ENCODE data around the gene THPO.

The THPO gene

DNA sequence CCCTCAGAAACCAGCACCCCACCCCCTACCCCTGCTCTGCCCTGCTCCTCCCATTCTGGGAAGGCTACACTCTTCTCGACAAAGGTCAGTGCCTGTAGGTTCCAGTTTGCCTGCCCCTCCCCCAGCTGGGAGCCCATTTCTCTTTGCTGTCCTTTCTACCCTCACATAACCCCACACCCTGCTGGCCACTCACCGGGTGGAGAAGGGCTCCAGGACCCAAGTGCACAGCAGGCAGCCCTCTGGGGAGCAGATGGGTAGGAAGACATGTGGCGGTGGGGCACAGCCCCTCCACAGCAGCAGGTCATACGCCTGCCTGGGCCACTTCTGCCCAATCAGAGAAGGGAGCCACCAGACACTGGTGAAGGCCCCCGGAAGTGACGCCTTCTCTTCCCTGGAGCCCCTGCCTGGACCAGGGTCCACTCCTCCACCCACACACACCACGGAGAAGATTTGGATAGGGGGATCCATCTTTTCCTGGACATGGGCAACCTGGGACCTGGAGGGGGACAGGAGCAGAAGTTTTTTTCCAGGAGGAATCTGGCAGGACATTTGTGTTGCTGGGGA, at the start of gene THPO:
Gene THPO, minus strand, starts transcription at position 326 of the 564 bp plus-strand sequence. CDS start 1,948 bp downstream, outside the sequence.
- DNase-seq (ENCODE audit: low read depth) = no peak

DNA sequence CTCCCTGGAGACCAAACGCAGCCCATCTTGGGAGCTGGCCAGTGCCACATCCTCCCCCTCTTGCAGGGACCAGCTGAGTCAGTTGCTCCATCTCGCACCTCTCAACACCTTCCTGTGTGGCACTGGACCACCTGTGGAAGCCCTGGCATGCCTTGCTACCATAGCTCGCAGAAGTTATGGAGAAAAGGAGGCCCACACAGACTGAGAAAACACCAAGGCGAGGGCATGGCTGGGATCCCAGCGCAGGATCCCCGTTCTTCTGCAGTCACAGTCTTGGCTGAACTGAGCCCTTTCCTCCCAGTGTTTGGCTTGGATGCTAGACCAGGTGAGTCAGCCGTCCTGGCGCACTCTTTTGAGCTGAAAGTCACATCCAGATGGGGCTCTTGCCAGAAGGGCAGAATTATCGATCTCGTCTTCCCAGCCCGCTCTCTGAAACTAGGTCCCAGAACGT, 48.7 kb upstream of the THPO start:
- no peak for DNase-seq (ENCODE audit: low read depth)

DNA sequence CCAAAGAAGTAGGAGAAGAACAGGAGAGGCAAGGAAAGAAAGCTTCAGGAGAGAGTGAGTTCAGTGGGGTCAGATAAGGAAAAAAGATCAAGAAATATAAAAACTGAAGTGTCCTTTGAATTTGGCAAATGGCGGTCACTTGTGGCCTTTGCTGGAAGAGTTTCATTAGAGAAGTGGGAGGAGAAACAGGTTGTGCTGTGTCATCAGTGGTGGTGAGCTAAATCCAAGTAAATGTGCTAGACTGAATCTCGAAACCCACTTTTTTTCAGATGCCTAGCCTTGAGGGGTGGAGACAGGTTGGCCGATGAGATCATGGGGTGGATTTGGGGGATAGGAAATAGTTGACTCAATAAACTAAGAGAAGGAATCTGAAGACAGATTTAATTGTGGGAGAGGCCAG, 45.6 kb upstream of the THPO start:
- DNase-seq (ENCODE audit: low read depth) = no peak

DNA sequence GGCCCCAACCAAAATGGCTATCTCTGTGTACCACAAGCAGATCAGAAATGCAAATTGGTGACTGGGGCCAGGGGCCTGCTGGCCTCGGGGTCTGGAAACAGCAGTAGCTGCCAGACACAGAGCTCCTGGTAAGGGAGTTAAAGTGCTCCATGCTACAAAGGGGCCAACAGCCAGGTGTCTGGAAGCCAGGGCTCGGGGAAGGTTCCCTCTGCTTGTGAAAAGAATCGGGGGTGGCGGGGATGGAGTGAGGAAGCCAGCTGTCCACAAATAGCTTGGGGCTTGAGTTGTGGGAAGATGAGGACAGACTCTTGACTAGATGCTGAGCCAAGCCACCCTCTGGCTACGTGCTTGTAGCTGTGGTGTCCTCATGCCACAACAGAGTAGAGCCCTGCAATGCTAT, 41.2 kb upstream of the THPO start:
- DNase-seq (ENCODE audit: low read depth) = no peak

DNA sequence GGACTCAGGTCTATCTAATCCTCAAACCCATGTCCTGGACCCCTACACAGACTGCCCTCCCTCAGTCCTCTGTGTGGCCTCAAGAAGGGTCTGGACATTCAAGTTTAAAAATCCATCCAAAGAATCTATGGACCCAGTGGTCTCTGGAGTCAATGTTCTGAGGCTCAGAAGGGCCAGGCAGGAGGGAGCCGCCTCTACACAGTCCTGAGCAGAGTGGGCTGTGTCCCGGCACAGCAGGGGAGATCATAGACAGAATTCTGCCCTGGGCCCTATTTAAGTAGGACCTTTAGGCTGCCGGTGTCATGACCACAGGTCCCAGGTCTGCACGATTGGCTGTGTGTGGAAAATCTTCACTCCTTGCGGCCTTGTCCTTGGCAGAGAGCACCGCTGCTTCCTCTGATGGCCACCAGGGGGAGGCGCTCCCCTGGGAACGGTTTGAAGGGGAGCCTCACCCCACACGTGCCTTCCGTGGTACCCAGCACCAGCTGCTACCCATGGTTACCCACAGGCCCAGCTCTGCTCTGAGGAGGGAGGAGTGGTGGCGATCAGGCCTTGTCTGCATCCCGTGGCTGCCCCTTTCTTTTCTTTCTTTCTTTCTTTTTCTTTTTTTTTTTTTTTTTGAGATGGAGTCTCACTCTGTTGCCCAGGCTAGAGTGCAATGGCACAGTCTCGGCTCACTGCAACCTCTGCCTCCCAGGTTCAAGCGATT, 39.8 kb upstream of the THPO start:
- DNase-seq (ENCODE audit: low read depth) = peak; percentile 46

DNA sequence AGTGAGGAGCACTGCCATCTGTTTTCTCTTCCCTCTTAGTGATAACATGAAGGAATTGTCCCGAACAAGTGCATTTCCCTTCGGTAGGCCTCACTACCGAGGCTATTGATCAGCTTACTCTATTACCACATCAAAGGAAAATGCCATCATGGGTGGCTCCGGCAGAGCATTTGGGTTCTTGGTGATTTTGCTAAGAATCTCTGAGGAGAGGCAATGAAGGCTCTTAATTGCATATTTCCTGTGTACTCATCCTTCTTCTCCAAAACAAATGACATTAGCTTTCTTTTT, 37.1 kb upstream of the THPO start:
- DNase-seq (ENCODE audit: low read depth) = no peak

DNA sequence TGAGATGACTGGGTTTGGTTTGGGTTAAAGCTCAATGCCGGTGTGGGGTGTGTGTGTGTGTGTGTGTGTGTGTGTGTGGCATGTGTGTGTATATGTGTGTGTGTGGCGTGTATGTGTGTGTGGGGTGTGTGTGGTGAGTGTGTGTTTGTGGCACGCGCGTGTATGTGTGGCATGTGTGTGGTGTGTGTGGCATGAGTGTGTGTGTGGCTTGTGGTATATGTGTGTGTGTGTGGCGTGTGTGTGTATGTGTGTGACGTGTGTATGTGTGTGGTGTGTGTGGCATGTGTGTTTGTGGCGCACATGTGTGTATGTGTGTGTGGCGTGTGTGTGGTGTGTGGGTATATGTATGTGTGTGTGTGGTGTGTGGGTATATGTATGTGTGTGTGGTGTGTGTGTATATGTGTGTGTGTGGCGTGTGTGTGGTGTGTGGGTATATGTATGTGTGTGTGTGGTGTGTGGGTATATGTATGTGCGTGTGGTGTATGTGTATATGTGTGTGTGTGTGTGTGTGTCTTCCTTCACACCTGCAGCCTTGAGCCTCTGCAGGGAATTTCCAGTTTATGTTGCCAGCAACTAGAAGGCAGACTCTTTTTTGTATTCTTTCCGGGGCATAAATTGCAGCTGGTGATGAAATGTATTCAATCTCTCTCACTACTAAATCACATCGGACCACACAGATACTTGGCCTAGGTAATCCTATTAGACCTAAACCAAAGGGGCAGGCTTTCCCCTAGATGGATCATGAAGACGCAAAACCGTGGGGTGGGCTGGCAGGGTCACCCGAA, 36.6 kb upstream of the THPO start:
- DNase-seq (ENCODE audit: low read depth) = no peak

DNA sequence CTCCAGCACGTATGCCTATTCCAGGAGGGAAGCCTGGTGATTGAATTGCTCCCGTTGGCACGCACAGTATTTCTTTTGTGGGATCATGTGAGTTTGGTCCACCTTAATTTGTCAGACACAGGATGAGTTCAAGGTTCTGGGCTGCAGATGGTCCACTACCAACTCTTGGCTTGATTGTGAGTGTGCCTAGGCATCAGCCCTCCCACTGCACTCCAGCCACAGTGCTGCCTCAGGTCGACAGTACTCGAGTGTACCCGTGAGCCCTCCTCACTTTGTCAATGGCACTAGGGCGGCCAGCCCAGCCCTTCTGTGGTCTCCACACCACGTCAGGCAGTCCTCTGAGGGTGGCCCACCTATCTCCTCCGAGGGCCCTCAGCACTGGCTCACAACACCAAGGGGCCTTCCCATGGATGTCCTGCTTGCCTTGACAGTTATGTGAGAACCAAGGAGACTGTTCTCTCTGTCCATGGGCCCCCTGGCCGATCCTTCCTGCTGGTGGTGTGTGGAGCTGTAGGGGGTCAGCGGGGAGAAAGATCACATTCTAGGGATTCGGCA, 32.0 kb upstream of the THPO start:
- DNase-seq (ENCODE audit: low read depth) = no peak

DNA sequence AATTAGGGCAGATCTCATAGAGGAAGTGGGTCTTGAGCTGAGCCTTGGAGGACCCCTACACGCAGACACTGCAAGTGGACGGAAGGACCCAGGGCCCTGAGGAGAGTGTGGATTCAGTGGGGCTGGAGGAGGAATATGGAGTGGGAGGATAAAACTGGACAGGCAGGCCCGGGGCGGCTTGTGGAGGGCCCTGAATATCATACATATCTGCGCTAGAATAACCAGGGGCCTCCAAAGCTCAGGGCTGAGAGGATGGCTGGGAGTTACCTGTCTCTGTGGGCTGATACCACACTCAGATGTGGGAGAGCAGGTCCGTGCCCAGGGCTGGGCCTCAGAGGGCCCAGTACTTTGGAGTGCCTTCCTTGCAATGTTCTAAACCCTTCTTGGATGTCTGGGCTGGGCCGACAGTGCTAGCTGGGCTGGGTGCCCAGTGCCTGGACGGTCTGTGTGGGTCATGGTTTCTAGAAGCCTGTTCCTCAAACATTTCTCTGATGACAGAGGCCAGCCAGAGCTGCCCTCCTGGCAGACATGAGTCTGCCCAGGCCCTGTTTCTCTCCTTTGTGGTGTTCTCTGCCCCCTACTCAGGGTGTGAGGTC, 31.4 kb upstream of the THPO start:
- no peak for DNase-seq (ENCODE audit: low read depth)

DNA sequence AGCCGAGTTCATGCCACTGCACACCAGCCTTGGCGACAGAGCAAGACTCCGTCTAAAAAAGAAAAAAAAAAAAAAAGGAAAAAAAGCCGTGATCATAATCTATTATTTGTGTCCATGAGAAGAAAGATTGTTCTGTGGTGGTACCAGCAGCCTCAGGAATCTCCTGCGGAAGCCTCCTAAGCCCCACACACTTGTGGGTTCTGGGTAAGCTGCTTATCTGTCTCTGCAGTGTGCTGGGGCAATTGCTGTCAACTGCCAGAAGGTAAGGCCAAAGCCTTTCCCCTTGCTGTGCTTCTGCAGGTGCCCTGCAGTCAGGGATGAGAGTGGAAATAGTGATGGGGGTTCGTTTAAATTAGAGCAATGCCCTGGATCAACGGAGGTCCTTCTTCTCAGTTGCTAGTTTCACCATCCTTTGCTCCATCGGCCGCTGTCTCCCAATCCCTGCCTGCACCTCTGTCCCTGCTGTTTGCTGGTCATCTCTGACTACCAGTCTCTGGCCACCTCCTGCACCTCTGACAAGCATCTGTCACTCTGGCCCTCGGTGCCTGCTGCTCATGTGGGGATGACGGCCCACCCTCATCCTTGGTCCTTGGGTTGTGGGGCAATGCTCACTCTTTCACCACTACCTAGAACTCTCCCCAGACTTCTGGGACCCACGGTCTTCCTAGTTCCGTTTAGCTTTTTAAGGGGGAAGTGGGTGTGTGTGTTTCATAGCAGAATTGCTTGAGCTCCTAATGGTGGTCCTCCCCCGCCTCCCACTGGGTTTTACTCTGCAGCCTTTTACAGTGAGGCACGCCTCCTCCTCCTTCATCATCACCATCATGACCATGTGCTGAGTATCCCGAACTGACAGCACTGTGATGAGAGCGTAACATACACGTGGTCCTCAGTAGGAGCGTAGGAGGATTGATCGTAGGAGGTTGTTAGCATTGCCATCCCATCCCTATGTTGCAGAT, 27.3 kb upstream of the THPO start:
- DNase-seq (ENCODE audit: low read depth) = no peak

DNA sequence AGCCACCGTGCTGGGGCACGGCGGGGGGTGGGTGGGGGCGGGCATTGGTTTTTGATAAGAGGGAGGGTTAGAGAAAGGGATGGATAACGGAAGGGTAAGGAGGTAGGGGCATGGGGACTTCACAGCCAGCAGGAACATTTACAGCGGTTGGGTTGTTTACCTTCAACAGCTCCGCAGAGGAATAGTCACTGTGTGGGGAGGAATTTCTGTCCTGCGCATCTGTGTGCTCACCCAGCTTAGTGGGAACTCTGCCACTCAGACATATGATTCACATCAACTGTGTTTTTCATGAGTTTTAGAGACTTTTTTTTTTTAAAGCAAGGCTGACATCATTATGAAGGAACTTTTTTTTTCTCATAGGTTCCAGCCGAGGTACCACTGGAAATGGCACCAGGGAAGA, 21.4 kb upstream of the THPO start:
- DNase-seq (ENCODE audit: low read depth) = no peak

DNA sequence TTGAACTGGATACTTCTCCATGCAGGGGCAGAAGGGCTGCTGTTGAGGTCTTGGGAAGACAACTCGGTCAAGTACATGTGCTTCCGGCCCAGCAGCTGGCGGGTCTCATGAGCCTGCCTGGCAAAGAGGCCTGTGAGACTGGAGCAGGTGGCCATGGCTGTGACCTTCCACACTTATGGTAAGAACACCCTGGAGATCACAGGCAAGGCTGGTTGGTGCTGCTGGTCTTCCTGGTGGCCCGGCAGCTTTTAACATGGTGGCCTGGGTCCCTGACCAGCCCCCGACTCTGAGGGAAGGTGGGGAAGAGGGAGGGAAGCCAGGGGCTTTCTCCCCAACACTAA, 17.3 kb upstream of the THPO start:
- no peak for DNase-seq (ENCODE audit: low read depth)

DNA sequence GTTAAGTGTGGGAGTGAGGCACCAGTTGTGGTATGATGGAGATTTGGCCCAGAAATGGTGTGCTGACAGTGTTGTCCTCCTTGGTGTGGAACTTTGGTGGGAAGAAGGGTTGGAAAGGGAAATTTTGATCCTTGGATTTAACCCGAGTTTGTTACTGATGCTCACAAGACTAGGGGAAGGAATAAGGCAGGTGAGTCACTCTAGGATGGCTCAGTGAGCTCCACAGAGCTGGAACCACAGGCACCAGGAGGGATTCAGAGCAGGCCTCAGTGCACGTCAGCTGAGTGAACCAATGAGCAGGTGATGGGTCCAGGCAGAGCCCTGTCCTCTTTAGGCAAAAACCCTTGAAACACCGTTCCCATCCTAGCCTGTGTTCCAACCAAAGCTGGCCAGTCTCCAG, 13.3 kb upstream of the THPO start:
- DNase-seq (ENCODE audit: low read depth) = no peak

DNA sequence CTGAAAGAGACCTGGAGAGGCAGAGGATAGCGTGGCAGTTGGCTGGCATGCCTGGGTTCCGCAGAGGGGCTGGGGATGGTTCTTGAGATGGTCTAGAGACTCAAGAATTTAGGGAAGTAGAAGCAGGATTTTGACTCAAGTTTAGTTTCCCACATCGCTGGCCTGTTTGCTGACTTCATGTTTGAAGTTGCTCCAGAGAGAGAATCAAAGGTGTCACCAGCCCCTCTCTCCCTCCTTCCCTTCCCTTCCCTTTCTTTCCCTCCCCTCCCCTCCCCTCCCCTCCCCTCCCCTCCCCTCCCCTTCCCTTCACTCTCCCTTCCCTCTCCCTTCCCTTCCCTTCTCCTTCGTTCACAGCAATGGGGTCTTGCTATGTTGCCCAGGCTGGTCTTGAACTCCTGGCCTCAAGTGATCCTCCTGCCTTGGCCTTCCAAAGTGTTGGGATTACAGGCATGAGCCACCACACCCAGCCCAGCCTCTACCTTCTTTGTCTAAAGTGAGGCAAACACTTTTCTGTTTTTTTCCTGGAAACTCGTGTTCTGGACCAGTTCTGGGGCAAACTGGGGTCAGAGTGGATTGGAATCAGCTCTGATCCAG, 12.0 kb upstream of the THPO start:
- DNase-seq (ENCODE audit: low read depth) = no peak

DNA sequence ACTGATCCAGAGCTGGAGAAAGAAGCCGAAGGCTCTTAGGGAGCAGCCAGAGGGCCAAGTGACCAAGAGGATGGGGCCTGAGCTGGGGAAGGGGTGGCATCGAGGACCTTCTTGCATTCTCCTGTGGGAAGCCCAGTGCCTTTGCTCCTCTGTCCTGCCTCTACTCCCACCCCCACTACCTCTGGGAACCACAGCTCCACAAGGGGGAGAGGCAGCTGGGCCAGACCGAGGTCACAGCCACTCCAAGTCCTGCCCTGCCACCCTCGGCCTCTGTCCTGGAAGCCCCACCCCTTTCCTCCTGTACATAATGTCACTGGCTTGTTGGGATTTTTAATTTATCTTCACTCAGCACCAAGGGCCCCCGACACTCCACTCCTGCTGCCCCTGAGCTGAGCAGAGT, 11.4 kb upstream of the THPO start:
- no peak for DNase-seq (ENCODE audit: low read depth)

DNA sequence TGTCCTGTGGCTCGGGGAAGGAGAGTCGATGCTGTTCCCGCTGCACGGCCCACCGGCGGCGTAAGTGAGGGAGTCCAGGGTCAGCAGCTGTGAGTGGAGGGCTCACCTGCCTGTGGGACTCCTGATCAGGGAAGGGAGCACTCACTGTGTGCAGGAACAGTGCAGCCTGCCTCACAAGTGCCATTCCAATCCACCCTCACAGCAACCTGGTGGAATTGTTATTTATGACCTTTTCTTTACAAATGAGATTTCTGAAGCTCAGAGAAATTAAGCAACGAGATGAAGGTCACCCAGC, 10.9 kb upstream of the THPO start:
- DNase-seq (ENCODE audit: low read depth) = no peak

DNA sequence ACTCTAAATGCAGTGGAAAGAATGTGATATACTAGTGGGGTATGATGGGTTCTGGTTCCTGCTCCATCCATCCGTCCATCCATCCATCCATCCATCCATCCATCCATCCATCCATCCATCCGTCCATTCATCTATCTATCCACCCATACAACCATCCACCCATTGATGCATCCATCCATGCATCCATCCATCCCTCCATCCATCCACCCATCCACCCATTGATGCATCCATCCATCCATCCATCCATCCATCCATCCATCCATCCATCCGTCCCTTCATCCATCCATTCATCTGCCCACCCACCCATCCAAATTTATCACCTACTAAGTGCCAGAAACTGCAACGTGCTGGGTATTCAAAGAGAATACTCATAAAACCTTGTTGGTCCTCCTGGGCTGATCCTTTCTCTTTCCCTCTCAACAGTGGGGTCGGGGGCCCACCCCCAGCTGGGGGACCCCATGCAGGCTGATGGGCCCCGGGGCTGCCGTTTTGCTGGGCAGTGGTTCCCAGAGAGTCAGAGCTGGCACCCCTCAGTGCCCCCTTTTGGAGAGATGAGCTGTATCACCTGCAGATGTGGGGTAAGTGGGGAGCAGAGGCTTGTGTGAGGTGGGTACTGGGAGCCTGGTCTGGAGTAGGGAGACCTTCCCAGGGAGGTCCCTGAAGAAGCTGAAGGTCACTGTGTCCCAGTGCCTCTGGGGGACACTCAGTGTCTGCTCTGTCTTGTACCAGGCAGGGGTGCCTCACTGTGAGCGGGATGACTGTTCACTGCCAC, 10.3 kb upstream of the THPO start:
- no peak for DNase-seq (ENCODE audit: low read depth)

DNA sequence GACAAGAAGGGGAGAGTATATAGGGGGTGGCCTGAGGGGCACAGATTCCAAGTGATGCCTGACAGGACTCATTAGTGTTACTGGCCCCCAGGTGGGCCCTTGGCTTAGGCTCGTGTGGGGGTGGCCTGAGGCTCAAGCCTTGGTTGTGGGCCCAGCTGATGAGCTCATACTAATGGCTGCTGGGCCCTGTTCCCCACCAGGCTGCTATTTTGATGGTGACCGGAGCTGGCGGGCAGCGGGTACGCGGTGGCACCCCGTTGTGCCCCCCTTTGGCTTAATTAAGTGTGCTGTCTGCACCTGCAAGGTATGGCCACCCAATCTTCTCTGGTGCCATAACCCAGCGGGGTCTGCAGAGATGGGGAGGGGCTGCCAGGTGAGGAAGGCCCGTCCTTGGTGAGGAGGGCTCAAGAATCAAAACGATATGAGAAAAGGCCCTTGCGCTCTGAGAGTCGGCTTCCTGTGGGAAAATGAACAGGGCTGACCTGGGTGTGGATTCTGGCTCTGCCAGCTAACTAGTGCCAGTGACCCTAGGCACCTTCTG, 9.2 kb upstream of the THPO start:
- no peak for DNase-seq (ENCODE audit: low read depth)

DNA sequence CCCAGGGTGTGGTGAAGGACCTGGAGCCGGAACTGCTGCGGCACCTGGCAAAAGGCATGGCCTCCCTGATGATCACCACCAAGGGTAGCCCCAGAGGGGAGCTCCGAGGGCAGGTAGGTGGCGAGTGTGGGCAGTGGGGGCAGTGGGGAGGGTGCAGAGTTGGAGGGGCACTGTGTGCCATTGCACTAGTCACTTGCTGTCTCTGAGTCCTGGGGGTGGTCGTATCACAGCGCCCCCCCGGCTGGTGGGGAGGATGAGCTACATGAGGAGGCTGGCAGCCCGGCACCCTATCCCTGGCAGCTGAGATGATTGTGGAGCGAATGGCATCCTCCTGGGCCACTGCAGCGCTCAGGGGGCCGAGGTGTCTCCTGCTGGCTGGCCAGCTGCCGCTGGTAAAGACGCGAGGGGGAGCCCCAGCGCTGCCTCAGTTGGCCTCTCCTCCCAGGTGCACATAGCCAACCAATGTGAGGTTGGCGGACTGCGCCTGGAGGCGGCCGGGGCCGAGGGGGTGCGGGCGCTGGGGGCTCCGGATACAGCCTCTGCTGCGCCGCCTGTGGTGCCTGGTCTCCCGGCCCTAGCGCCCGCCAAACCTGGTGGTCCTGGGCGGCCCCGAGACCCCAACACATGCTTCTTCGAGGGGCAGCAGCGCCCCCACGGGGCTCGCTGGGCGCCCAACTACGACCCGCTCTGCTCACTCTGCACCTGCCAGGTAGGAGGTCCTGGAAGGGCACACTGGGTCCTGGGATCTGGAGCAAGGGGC, 8.2 kb upstream of the THPO start:
- DNase-seq (ENCODE audit: low read depth) = no peak
